Ramos (cell line): ENCODE measurements around the gene ZNF236.
"Not testable (repeated sequence)": the region's sequence is repeated elsewhere in the genome, so short reads cannot be mapped to it uniquely, and the experiment has no call there.

Experiments
- in situ Hi-C: fragments of 300-500 bp; cut with MboI; formaldehyde crosslinking; loops from one replicate; pipeline ENCODE4 v1.14.3; 2022; ENCODE audit warnings: low sequenced_read_pairs; ENCODE audit not compliant: unreplicated experiment

The ZNF236 gene

GRCh38 chr18:76937597-76937996 is 115.2 kb downstream of the ZNF236 start:
- in situ Hi-C loops = no loop called here

- in situ Hi-C loops = no loop called here
These were observed 116.3 kb downstream of the ZNF236 start for GRCh38 chr18:76938619-76939018.

- in situ Hi-C loops = no loop called here
These were observed 118.9 kb downstream of the ZNF236 start for GRCh38 chr18:76941284-76941683.

GRCh38 chr18:76943542-76944339 is 121.4 kb downstream of the ZNF236 start:
- in situ Hi-C loops = no loop called here

GRCh38 chr18:76944346-76944745 is 122.0 kb downstream of the ZNF236 start:
- in situ Hi-C loops = not testable (repeated sequence)

- in situ Hi-C loops = no loop called here
These were observed 126.0 kb downstream of the ZNF236 start for GRCh38 chr18:76948345-76948744.

GRCh38 chr18:76951456-76952247 is 129.3 kb downstream of the ZNF236 start:
- in situ Hi-C loops = no loop called here

- in situ Hi-C loops = no loop called here
These were observed 130.4 kb downstream of the ZNF236 start for GRCh38 chr18:76952747-76953146.

GRCh38 chr18:76953156-76953555 is 130.8 kb downstream of the ZNF236 start:
- in situ Hi-C loops = no loop called here

GRCh38 chr18:76953583-76954233 is 131.4 kb downstream of the ZNF236 start:
- in situ Hi-C loops = no loop called here

- in situ Hi-C loops = no loop called here
These were observed 133.3 kb downstream of the ZNF236 start for GRCh38 chr18:76955524-76956170.

- in situ Hi-C loops = no loop called here
These were observed 134.3 kb downstream of the ZNF236 start for GRCh38 chr18:76956648-76957047.

GRCh38 chr18:76957384-76958355 is 135.3 kb downstream of the ZNF236 start:
- in situ Hi-C loops = no loop called here

- in situ Hi-C loops = no loop called here
These were observed 136.5 kb downstream of the ZNF236 start for GRCh38 chr18:76958692-76959341.

GRCh38 chr18:76959605-76960004 is 137.2 kb downstream of the ZNF236 start:
- in situ Hi-C loops = no loop called here

GRCh38 chr18:76960528-76961035 is 138.2 kb downstream of the ZNF236 start:
- in situ Hi-C loops = no loop called here

GRCh38 chr18:76962851-76963250 is 140.5 kb downstream of the ZNF236 start:
- in situ Hi-C loops = no loop called here

GRCh38 chr18:76963936-76964335 is 141.6 kb downstream of the ZNF236 start:
- in situ Hi-C loops = no loop called here
